Esophagus squamous epithelium (tissue), 4 donors: ENCODE measurements around the gene COX7C.

ENCODE experiments used
- CTCF ChIP-seq, 6 experiments: fragments of 450-650 bp in 4 of 6; fragments of 200-600 bp in 2 of 6; sonication (generic) in 2 of 6; IDR thresholded peaks; one replicate each; pipeline ENCODE4 v1.5.1; 2016 to 2019; ENCODE audit warnings: antibody characterized with exemption in 6 of 6, mild to moderate bottlenecking in 4 of 6, moderate library complexity in 4 of 6
- POLR2A ChIP-seq, 4 donors: fragments of 450-650 bp; IDR thresholded peaks; one replicate each; pipeline ENCODE4 v1.6.1; 2017; ENCODE audit warnings: antibody characterized with exemption in 4 of 4, mild to moderate bottlenecking in 4 of 4, moderate library complexity in 3 of 4

- TF ChIP-seq CTCF (IDR thresholded peaks at IDR 0.05) (no peak), POLR2A (IDR thresholded peaks at IDR 0.05) (no peak)
Observed at GRCh38 chr5:86666981-86667380, 49.2 kb downstream of the COX7C start.
